Measurements from ENCODE around the gene CLSTN1.

- no peak for TF ChIP-seq POLR2A (IDR thresholded peaks at IDR 0.05; ENCODE audit: low read depth, low read length)
- TF ChIP-seq TAF1 (IDR thresholded peaks at IDR 0.05; ENCODE audit: low read depth, low read length): no peak
- TF ChIP-seq POLR2AphosphoS5 (IDR thresholded peaks at IDR 0.05; ENCODE audit: low read depth, low read length): no peak
- TF ChIP-seq PAX5 (IDR thresholded peaks at IDR 0.05; ENCODE audit: insufficient read depth, low read length, severe bottlenecking): no peak
- TF ChIP-seq POU2F2 (IDR thresholded peaks at IDR 0.05; ENCODE audit: low read depth, low read length): no peak
Measured at GRCh38 chr1:9817734-9818133, 6.0 kb downstream of the CLSTN1 start.
